WERI-Rb-1 (cell line): ENCODE data around the gene SKIC2.

Source experiments
- DNase-seq: peaks from one replicate; pipeline ENCODE4 v3.0.0-alpha.2; 2020
- H3K27ac ChIP-seq: fragments of 250-450 bp; sonication (Bioruptor Pico); 2 replicates; pipeline ENCODE4 v1.5.1; 2020; ENCODE audit warnings: mild to moderate bottlenecking, moderate library complexity
- H3K27me3 ChIP-seq: fragments of 250-450 bp; sonication (Bioruptor Pico); 2 replicates; pipeline ENCODE4 v1.5.1; 2021; ENCODE audit warnings: mild to moderate bottlenecking, low read depth, moderate library complexity; ENCODE audit not compliant: insufficient read depth, severe bottlenecking
- H3K36me3 ChIP-seq: fragments of 250-450 bp; sonication (Bioruptor Pico); 2 replicates; pipeline ENCODE4 v1.5.1; 2020; ENCODE audit warnings: mild to moderate bottlenecking, moderate library complexity
- H3K4me3 ChIP-seq: 2 replicates; pipeline ENCODE4 v1.5.1; 2011; ENCODE audit warnings: low read depth, mild to moderate bottlenecking, control low read depth, low read length
- H3K9me3 ChIP-seq: fragments of 250-450 bp; sonication (Bioruptor Pico); 2 replicates; pipeline ENCODE4 v1.5.1; 2021; ENCODE audit warnings: mild to moderate bottlenecking, moderate library complexity; ENCODE audit not compliant: severe bottlenecking
- TF ChIP-seq, protein P1 (sequence below): IDR thresholded peaks from 2 replicates; pipeline ENCODE4 v1.5.1; 2011; ENCODE audit warnings: low read depth, mild to moderate bottlenecking, control low read depth, inconsistent platforms, low read length

Gene SKIC2

DNA sequence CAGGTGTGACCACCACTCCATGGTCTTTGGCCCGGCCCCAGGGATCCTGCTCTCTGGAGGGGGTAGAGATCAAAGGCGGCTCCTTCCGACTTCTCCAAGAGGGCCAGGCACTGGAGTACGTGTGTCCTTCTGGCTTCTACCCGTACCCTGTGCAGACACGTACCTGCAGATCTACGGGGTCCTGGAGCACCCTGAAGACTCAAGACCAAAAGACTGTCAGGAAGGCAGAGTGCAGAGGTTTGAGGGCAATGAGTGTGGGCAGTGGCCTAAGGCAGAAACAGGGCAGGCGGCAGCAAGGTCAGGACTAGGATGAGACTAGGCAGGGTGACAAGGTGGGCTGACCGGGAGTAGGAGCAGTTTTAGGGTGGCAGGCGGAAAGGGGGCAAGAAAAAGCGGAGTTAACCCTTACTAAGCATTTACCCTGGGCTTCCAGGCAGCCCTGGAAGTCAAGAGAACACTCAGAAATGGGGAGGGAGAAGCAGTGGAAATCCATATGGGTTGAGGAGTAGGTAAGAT lies 12.5 kb upstream of the SKIC2 start:
- no peak overlapping the region for H3K27ac ChIP-seq

DNA sequence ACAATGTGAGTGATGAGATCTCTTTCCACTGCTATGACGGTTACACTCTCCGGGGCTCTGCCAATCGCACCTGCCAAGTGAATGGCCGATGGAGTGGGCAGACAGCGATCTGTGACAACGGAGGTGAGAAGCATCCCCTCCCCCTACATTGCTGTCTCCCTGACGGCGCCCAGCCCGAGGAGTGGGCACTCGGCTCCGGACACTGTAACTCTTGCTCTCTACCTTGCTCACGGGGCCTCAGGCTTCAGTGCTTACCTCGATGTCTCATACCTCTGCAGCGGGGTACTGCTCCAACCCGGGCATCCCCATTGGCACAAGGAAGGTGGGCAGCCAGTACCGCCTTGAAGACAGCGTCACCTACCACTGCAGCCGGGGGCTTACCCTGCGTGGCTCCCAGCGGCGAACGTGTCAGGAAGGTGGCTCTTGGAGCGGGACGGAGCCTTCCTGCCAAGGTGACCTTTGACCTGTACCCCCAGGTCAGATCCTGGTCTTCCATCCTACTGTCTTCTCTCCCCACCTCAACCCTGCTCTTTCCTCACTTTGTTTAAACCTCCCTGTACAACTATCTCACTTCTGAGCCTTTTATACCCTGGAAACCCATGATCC lies 11.8 kb upstream of the SKIC2 start:
- TF ChIP-seq, protein P1, sequence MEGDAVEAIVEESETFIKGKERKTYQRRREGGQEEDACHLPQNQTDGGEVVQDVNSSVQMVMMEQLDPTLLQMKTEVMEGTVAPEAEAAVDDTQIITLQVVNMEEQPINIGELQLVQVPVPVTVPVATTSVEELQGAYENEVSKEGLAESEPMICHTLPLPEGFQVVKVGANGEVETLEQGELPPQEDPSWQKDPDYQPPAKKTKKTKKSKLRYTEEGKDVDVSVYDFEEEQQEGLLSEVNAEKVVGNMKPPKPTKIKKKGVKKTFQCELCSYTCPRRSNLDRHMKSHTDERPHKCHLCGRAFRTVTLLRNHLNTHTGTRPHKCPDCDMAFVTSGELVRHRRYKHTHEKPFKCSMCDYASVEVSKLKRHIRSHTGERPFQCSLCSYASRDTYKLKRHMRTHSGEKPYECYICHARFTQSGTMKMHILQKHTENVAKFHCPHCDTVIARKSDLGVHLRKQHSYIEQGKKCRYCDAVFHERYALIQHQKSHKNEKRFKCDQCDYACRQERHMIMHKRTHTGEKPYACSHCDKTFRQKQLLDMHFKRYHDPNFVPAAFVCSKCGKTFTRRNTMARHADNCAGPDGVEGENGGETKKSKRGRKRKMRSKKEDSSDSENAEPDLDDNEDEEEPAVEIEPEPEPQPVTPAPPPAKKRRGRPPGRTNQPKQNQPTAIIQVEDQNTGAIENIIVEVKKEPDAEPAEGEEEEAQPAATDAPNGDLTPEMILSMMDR, result no peak
- H3K4me3 ChIP-seq, result no peak overlapping the region
- no peaks in the 10 kb centered on the region for H3K27me3 ChIP-seq
- H3K9me3 ChIP-seq, result no peaks in the 10 kb centered on the region
- H3K27ac ChIP-seq, result no peak overlapping the region
- peaks cover 15% of the 10 kb centered on the region for H3K36me3 ChIP-seq
- DNase-seq, result no peak

More for the DNA sequence above, 12.5 kb upstream of the SKIC2 start:
- Histone ChIP-seq H3K36me3 (peaks cover 8% of the 10 kb centered on the region), H3K4me3 (no peak overlapping the region), H3K27me3 (no peaks in the 10 kb centered on the region), H3K9me3 (no peaks in the 10 kb centered on the region)
- TF ChIP-seq, protein P1, result no peak
- no peak for DNase-seq

DNA sequence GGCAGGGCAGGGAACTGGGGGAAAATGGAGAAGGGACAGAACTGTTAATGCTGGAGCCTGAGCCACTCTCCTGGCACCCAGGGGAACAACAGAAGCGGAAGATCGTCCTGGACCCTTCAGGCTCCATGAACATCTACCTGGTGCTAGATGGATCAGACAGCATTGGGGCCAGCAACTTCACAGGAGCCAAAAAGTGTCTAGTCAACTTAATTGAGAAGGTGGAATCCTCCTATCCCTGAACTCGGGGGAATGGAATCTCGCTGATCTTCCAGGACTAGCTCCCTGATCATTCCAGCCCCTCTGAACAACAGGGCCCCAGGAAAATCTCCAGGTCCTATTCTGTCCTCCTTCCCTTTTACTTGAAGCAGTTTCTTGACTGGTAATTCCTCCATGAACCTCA lies 11.1 kb upstream of the SKIC2 start:
- Histone ChIP-seq H3K27ac (no peak overlapping the region), H3K9me3 (no peaks in the 10 kb centered on the region), H3K36me3 (peaks cover 22% of the 10 kb centered on the region), H3K4me3 (no peak overlapping the region), H3K27me3 (no peaks in the 10 kb centered on the region)
- TF ChIP-seq, protein P1, result no peak
- DNase-seq, result no peak

DNA sequence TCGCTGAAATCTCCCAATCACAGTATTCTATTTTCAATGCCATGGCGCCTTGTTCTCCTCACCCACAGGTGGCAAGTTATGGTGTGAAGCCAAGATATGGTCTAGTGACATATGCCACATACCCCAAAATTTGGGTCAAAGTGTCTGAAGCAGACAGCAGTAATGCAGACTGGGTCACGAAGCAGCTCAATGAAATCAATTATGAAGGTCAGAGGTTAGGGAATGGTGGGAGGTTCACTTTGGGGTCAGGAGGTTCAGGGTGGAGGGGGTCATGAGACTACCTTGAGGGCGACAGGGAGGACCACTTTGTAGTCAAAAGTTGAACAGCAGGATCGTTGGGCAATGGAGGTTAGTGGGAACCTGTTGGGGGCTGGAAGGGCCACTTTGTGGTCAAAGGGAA lies 10.7 kb upstream of the SKIC2 start:
- TF ChIP-seq, protein P1, result no peak
- H3K27me3 ChIP-seq, result no peaks in the 10 kb centered on the region
- H3K4me3 ChIP-seq, result no peak overlapping the region
- DNase-seq, result no peak
- peaks cover 27% of the 10 kb centered on the region for H3K36me3 ChIP-seq
- no peak overlapping the region for H3K27ac ChIP-seq
- H3K9me3 ChIP-seq, result no peaks in the 10 kb centered on the region

DNA sequence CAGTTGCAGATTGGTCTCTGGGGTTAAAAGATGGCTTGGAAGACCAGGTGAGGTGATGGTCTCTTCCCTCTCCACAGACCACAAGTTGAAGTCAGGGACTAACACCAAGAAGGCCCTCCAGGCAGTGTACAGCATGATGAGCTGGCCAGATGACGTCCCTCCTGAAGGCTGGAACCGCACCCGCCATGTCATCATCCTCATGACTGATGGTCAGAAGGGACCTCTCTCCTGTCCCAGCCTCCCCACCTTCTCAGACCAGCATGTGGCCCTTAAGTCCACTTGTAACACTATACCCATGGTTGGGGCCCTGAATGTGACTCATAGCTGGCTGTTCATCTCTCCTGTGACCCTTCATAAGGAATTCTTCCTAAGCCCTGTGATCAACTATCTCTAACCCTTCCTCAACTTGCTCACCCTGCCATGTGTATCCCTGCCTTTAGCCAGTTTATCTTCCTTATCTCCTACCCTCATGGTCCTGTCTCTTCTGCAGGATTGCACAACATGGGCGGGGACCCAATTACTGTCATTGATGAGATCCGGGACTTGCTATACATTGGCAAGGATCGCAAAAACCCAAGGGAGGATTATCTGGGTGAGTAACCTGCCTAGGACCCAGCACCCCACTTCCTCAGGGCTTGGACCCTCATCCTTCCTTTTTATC lies 10.1 kb upstream of the SKIC2 start:
- no peak overlapping the region for H3K27ac ChIP-seq
- no peaks in the 10 kb centered on the region for H3K27me3 ChIP-seq
- no peak overlapping the region for H3K4me3 ChIP-seq
- DNase-seq, result no peak
- TF ChIP-seq, protein P1, result no peak
- H3K9me3 ChIP-seq, result no peaks in the 10 kb centered on the region
- peaks cover 32% of the 10 kb centered on the region for H3K36me3 ChIP-seq
